ENCODE measurements around the gene MRAS.

Gene MRAS

DNA sequence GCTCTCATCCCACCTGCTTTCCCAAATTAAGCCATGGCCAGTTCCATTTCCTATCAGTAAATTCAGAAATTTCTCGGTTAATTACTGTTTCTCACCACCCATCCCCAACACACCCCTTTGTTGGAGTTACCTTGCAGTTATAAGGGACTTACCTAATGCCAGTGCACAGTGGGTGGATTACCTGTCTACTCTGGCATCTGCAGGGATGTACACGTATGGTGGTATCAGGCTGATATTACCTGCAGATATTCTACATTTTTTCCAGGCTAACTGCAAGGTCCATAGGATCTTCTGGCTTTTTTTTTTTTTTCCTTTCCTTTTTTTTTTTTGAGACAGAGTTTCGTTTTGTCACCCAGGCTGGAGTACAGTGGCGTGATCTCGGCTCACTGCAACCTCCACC lies 7.9 kb upstream of the MRAS start:
- DNase-seq (ENCODE audit: low spot score) = no peak

- DNase-seq (ENCODE audit: low spot score) = no peak
These were observed 3.6 kb upstream of the MRAS start for GRCh38 chr3:138344754-138345153.

DNA sequence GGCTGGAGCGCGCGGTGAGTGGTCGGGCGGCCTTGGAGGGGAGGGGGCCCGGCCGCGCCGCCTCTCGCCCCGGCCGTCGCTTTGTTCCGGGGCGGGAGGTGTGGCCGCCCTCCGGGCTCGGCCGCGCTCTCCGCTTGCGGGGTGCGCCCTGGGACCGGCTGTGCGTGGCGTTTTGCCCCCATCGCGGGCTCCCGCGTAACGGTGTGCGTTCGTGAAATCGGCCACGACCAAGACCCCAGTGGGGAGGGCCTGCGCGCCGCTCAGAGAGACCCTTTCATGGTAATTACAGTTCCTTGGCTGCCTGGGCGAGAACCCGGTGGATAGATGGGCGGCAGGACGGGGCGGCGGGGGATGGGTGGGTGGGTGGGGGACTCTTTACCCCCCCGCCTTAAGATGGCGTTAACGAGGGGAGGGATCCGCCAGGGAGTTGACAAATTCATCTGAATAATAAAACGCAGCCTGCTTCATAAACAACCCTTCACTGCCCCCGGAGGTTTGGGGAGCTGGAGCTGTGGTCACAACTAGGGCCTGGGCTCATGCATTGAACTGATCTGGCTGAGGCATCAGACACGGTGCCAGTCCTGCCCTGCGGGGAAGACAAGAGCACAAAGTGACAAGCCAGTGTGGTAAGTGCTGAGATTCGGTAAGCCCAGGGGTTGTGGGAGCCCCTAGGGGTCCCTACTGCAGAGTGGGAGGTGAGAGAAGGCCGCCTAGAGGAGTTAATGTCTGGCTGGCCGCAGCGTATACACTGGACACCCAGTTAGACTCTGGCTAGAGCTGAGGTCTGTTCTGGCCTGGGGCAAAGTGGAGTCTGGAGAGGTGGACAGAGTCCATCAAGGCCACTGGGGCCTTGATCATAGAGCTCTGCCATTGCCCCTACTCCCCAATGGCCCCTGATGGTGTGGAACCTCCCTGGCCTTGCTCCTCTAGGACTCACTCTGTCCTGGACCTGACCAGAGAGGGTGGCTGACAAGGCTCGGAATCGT lies 668 bp downstream of the MRAS start:
- no peak for DNase-seq (ENCODE audit: low spot score)

GRCh38 chr3:138349926-138350665 lies 1.7 kb downstream of the MRAS start:
- no peak for DNase-seq (ENCODE audit: low spot score)

DNA sequence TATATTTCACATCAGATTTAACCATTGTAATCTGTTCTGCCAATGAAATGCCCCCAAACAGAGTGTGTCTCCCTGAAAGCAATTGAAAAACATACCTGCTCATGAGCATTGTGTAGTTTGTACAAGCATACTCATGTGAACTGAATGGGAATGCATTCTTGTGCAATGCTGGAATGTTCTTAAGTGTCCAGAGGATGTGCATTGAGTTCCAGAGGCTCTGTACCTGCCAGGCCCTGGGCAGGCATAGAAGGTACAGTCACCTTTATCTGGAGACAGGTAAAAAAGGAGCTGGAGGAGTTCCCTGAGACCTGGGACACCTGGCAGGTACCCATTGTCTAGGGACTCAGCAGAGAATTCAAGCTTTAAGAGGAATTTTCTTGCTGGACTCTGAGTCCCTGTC lies 2.8 kb downstream of the MRAS start:
- no peak for DNase-seq (ENCODE audit: low spot score)

- DNase-seq (ENCODE audit: low spot score) = no peak
These were observed 3.7 kb downstream of the MRAS start for GRCh38 chr3:138351916-138352550.

DNA sequence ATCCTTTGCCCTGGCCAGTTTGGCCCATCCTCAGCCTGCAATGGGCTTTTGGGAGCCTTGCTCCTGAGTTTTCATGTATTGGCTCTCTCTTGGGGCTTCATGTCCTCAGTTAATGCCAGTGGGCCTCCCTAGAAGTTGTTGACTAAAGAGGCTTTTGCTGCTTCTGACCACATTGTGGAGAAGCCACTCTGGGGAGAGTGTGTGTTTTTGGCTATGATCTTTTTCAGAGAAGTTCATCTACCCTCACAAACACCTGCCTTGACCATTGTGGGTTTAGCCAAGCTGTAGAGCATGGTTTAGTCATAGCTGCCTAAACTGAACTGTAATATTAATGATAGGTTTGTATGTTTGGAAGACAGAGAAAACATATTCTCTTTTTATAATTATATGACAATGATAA lies 6.0 kb downstream of the MRAS start:
- DNase-seq (ENCODE audit: low spot score) = no peak

DNA sequence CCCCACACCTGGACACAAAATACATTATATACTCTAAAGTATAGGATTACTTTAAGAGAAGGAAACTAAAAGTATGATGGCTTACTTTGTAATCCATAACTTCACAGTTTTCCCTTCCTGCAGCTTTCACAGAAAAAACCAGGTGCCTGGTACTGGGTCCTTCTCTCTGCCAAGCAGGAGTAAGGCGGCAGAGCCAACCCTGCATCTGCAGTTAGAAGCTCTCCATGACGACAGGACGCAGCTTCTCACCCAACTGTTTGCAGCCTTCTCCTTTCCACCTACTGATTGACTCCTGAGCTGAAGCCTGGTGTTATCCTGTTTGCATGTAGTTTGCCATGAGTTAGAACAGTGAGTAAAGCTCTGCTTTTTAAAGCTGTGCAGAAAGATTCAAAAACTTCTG lies 6.7 kb downstream of the MRAS start:
- no peak for DNase-seq (ENCODE audit: low spot score)

DNA sequence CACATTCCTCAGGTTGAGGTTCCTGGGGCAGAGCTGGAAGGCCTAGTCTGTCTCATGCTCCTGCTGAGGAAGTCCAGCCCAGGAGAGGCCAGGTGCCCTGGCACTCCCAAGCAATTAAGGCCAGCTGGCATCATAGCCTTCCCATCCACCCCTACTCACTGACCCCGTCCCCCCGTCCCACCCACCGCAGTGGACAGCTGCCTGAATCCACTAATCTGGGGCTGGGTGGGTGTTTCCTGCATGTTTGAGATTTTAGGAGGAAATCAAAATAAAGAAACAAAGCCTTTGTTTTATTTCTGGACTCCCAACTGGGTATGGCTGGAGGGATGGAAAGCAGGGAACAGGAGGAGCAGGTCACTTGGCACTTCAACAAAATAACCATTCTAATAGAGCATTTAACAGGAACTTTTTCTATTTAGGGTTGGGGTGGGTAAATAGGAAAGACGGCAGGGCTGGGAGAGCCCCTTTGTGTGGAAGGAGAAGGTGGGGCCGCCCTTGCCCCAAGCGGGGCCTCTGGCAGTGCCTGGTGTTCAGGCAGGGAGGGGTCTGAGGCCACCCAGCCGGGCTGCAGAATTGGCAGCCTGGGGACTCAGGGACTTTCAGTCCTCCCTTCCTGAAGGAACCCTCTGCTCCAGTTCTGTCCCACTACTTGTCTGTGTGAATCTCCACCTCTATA lies 8.5 kb downstream of the MRAS start:
- DNase-seq (ENCODE audit: low spot score) = no peak

- no peak for DNase-seq (ENCODE audit: low spot score)
These were observed 11.0 kb downstream of the MRAS start for GRCh38 chr3:138359148-138359918.

GRCh38 chr3:138359919-138360868 lies 11.8 kb downstream of the MRAS start:
- DNase-seq (ENCODE audit: low spot score) = no peak

DNA sequence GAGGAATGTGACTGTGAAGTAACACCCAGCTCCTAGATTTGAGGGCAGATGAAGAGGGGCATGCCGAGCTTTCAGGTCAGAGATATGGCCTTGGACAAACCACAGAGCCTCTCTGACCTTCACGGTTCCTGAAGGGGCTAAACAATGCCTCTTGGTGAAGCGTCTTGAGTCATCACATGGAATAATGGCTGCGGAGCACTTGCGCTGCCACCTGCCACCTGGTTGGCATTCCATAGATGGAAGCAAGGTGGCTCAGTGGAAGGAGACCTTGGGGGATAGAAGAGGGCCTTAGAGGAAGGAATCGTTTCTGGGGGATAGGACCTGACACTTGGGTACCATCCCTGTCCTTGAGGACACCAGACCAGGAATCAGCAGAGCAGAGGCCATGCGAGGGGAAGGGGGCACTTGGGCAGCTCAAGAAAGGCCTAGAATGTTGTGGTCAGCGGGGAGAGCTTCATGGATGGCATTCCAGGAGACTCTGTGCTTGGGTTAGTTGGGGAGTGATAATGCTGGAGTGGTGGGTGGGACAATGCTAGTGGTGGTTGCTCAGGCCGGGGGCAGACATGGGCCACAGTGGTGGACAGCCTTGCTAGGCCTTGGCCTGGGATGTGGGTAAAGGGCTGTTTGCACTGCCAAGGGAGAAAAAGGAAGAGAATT lies 12.6 kb downstream of the MRAS start:
- no peak for DNase-seq (ENCODE audit: low spot score)

- DNase-seq (ENCODE audit: low spot score) = no peak
These were observed 13.2 kb downstream of the MRAS start for GRCh38 chr3:138361561-138361971.

DNA sequence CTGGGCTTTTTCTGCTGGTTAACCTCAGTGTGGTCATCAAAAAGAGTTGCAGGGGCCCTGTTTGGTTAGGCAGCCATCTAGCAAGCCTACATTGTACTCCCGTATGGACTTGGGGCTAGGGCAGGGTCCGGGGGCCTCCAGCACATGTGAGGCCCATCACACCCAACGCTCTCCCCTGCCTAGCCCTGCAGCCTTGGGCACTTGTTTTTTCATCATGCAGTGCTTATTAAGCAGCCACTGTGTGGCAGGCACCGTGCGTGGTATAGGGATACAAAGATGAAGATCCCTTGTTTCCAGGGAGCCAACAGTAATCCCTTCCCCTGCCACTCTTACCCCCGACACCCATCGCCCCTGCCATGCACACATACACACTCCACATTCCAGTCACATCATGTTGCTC lies 14.2 kb downstream of the MRAS start:
- DNase-seq (ENCODE audit: low spot score) = no peak

GRCh38 chr3:138363322-138363721 lies 14.9 kb downstream of the MRAS start:
- DNase-seq (ENCODE audit: low spot score) = no peak

DNA sequence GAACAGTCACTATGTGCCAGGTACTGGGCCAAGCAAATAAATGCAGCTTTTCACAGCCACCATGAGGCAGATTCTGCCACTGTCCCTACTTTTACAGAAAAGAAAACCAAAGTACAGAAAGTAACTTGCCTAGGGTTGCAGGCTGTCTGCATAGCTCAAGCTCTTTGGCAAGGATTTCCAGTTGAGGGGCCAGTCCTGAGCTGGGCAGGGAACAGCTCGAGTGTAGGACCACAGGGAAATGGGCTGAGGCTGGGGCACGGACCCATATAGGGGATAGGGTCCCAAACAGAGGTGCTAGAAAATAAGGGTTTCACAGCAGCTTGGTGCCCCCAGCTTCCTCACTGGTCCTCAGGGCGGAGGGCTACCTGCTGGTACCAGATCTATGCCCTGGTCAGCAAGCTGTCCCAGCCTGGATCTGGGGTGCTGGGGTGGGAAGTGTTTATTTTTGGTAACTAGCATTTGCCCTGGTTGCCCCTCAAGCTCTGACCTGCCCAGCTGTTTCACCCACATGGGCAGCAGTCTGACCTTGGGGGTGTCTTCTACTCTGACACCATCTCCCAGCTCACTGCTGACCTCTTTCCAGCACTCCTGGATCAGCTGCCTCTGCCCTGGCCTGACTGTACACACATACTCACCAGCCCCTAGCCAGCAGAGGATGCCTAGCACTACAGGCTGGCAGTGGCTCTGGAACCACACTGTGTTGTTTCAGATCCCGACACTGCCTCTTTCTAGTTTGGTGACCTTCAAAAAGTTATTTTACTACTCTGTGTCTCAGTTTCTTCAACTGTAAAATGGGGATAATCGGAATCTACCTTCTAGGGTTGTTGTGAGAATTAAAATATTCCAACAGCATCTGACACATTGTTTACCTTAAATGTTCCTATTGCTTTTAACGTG lies 16.2 kb downstream of the MRAS start:
- no peak for DNase-seq (ENCODE audit: low spot score)

GRCh38 chr3:138365253-138365555 lies 16.8 kb downstream of the MRAS start:
- DNase-seq (ENCODE audit: low spot score) = no peak

DNA sequence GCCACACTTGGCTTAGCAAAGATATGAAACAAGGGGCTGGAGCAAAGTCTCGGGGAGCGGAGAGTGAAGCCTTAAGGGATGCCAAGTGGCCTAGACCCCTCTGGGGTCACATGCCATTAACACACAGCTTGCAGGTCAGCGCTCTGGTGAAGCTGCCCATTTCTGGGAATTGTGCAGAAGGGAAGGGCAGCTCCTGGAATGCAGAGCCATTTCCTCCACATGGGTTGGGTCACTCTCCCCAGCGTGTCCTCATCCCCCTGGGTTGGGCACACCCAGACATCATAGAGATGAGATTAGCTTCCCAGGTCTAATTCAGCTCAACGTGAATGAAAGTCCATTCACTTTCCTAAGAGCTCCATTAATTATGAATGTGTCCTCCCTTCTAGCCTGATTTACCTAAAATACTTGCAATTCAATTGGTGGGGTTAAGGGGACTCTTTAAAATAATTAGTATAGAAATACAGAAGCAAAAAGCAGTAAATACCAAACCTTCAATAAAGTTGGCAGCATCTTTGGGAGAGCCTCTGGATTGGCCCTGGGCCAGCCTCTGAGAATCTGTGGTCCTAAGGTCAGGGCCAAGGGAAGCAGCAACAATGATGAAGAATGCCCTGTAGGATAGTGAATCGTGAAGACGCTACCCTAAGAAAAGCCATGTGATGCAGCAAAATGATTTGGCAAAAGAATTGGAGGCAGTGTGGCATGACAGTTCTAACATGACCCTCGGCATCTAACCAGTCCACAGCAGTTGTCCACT lies 17.8 kb downstream of the MRAS start:
- DNase-seq (ENCODE audit: low spot score) = no peak
